COLO829 (cell line): ENCODE data around the gene ZNF775.

Source experiments
- DNase-seq: peaks from one replicate; pipeline ENCODE4 v3.0.0; 2012; ENCODE audit warnings: low spot score

ZNF775 gene

DNA sequence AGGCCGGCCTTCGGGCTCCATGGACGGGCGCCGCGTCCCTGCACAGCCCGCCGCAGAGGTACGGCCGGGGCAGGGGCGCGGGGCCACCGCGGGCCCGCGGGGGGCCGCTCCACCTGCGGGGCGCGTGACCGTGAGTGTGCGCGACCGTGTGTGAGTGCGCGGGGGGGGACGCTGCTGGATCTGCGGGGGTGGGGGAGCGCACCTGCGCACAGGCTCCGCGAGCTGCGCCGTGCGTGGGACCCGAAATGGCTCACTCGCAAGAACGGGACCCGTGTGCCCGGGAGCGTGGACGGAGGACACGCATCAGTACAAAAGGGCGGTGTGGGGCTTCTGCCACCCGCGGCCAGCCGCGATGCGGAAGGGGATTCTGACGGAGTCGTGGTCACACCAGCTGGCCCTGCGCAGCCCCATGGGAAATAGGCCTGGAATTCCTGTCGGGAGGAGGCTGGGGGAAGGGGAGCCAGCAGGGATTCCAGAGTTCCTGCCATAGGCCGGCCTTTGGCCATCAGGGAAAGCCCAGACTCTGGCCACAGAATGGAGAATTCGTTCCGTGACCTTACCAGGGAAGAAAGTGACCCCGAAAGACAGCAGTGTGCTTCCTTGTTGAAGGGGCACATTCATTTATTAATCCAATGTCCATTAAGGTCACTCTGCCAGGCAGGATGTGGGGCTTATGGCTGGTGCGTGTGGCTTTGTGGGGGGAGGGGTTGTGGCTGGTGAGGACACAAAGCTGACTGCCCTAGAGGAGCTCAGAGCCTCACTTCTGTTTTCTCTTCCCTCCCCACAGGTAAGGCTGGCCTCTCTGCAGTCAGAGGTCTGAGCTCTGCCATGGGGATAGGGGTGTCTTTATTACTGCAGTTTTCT is 10.0 kb upstream of the ZNF775 start:
- peak; percentile 75 for DNase-seq

DNA sequence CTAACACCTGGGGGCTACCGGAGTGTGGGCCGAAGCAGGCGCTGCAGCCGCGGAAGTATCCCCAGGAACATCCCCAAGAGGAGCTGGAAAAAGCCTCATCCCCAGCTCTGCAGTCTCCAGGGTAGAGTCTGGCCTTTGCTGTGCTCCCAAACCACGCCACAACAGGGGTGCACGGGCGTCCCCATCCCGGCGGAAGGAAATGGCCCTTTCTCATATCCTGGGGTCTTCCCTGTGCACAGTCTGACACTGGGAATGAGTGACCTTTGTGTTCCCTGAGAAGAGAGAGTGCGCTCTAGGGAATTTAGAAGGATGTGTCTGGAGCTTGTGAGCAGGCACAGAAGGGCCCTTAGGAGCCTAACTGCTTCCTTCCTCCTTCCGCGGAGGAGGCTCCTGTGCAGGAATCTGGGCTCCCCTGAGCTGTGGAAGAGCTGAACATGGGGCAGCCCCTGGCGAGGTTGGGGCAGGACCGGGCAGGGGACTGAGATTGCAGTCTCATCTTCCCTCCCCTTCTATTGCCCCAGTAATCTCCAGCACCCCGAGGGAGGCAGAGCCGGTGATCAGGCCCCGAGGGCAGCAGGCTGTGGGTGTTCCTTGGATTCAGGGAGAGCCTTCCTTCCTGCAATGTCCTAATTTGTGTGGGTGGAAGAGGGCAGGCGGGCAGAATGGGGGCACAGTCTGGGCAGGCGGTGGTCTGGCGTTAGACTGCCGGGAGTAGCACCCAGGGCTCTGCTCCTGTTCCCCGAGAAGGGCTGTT is 9.2 kb upstream of the ZNF775 start:
- DNase-seq, result no peak

DNA sequence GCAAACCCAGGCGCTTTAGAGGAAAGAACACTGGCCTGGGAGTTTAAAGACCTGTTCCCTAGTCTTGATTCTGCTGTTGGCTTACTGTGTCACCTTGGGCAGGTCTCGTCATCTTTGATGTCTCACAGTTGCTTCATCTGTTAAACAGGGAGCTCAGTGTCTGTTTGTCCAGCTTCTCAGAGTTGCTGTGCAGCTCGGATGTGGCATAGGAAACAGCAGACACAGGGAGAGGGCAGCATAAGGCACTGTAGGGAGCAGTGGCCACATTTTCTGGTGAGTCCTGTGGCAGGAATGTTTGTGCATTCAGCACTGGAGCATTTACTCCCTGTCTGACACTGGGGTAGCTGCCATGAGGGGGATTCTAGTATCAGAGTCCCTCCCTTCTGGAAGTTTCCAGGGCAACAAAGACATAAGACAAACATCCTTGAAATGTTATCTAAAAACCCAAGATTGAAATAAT is 8.5 kb upstream of the ZNF775 start:
- DNase-seq, result no peak

DNA sequence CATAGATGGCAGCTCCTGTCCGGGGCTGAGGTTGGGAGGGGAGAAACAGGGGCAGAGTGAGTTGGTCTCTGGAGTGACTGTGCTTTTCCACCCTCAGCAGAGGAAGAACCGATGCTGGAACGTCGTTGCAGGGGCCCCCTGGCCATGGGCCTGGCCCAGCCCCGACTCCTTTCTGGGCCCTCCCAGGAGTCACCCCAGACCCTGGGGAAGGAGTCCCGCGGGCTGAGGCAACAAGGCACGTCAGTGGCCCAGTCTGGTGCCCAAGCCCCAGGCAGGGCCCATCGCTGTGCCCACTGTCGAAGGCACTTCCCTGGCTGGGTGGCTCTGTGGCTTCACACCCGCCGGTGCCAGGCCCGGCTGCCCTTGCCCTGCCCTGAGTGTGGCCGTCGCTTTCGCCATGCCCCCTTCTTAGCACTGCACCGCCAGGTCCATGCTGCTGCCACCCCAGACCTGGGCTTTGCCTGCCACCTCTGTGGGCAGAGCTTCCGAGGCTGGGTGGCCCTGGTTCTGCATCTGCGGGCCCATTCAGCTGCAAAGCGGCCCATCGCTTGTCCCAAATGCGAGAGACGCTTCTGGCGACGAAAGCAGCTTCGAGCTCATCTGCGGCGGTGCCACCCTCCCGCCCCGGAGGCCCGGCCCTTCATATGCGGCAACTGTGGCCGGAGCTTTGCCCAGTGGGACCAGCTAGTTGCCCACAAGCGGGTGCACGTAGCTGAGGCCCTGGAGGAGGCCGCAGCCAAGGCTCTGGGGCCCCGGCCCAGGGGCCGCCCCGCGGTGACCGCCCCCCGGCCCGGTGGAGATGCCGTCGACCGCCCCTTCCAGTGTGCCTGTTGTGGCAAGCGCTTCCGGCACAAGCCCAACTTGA is 7.8 kb upstream of the ZNF775 start:
- DNase-seq, result no peak

DNA sequence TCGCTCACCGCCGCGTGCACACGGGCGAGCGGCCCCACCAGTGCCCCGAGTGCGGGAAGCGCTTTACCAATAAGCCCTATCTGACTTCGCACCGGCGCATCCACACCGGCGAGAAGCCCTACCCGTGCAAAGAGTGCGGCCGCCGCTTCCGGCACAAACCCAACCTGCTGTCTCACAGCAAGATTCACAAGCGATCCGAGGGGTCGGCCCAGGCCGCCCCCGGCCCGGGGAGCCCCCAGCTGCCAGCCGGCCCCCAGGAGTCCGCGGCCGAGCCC is 7.2 kb upstream of the ZNF775 start:
- no peak for DNase-seq

DNA sequence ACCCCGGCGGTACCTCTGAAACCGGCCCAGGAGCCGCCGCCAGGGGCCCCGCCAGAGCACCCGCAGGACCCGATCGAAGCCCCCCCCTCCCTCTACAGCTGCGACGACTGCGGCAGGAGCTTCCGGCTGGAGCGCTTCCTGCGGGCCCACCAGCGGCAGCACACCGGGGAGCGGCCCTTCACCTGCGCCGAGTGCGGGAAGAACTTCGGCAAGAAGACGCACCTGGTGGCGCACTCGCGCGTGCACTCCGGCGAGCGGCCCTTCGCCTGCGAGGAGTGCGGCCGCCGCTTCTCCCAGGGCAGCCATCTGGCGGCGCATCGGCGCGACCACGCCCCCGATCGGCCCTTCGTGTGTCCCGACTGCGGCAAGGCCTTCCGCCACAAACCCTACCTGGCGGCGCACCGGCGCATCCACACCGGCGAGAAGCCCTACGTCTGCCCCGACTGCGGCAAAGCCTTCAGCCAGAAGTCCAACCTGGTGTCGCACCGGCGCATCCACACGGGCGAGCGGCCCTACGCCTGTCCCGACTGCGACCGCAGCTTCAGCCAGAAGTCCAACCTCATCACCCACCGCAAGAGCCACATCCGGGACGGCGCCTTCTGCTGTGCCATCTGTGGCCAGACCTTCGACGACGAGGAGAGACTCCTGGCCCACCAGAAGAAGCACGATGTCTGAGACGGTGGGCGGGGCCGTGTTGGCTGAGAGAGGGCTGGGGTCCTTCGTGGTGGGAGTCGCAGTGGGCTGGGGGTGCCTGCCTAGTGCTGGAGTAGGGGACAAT is 6.7 kb upstream of the ZNF775 start:
- DNase-seq, result no peak

DNA sequence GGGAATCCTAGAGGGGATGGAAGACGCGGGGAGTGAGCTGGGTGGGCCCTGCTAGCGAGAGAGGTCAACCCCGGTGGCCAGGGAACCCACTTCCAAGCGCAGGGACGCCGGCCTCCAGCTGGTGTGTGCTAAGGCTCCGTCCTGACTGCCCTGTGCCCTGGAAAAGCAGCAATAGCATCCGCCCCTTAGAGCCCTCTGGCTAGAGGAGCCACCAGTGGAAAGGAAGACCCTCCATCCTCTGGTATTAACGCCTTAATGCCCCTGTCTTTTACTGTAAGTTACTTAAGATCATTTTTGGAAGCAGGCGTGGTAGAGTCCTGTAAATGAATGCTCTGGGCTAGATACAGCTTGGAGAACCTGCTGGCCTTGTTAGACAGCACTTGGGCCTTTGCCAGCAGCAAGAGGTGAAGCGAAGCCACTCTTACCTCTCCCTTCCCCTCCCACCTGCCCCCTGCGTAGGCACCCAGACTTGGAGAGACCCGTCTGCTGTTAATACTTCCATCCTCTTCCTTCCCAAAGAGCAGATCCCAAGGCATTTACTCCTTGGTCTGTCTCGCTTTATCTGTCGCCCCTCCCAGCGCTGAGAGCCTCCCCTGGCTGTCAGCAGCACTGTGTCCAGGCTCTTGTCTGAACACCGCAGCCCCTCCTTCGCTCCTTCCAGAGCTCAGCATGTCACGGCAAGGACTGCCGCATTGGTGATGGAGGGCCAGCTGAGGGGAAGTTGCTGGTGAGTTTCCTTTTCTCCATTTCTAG is 5.9 kb upstream of the ZNF775 start:
- DNase-seq, result no peak

DNA sequence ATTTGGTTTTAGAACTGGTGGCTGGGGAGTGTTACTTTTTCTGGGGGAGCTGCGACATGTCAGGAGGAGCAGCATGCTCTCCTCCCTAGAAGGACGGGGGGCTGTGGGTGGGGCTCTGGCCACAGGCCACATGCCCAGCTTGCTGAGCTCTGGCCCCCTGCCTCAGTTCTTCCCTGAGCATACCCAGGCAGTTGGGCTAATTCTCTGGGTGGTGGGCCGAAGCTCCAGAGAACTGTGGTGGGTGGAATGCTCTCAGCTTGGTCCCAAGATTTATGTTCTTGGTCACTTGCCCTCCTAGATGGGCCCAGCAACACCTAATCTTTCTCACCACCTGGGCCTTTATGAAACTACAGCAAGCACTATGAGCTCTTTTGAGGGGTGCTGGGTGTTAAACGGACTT is 5.1 kb upstream of the ZNF775 start:
- no peak for DNase-seq

DNA sequence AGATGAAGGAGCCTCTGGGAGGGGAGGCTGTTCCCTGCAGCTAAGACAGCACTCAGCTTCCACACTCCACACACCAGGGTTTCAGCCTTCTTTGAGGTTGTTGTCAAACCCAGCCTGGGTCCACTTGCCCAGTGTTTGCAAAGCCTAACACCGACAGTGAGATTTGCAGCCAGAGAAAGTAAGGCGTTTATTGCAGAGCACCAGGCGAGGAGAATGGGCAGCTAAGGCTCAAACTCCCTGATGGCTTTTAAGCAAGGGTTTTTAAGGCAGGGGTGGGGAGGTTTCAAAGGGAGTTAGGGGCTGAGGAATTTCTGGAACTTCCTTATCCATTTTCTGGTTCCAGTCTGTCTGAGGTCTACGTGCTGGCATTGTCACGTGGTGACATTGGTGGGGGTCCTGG is 4.7 kb upstream of the ZNF775 start:
- no peak for DNase-seq

DNA sequence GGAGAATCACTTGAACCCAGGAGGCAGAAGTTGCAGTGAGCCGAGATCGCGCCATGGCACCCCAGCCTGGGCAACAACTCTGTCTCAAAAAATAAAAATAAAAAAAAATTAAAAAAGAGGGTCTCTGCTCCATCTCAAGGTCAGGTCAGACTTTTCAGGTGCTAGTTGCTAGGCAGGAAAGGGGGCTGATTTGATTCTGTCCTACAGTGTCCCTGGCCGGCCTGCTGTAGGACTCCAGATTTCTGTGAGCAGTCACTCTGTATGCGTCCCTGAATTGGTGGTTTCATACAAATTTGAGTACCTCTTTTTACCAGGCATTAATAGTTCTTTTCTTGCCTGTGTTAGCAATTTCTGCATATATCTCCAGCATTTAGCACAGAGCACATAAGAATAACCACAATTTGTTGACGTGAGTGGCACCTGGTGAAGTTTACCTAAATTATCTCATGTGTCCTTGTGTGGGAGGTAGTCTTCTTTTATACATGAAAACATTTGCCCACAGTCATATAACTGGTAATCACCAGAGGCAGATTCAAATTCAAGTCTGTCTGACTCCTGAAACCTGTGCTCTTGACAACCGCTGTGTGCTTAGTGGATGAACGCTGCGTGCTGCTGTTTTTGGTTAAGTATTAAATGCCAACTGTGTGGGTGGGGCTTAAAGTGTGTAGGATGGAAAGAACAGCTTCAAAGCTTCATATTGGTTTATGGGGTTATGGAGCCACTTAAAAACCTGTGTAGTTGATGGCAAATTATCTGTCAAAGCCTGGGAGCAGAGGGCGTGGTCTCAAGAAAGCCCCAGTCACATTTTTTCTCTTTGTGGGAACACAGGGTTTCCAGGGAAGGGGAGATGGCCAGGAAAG is 3.2 kb upstream of the ZNF775 start:
- no peak for DNase-seq

DNA sequence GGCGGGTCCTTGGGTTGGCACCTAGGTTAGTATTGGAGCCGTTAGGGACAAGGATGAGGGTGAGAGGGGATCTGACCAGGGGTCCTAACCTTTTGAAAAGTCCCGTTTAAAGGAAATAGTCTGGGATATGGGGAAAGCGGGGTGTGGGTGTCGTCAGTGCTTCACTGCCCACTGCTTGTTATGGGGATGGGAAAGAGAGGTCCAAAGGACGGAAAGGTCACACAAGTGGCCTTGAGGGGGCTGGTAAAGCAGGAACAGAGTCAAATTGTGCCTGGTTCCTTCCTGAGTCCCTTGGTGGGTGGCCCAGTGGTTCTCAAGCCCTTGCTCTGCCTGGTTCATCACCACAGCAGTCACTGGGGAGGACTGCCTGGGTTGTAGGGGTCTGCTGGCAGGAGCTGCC is 2.6 kb upstream of the ZNF775 start:
- no peak for DNase-seq

DNA sequence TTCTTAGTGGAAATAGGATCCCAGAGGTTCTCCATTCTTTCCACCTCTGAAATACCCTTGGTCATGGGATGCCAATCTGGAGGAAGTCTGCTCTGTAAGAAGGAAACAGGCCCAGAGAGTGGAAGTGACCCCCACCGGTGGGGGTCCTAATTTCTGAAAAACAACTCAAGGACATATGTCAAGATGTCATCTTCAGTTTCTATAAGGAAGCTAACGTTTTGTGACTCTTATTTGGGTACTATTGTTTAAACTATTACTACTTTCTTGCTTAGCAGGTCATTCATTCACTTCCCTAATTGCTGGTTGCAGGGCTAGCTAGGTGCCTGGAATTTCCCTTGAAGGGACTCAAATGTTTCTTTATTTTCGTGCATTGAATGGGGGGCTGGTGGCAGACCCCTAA is 1.9 kb upstream of the ZNF775 start:
- no peak for DNase-seq

DNA sequence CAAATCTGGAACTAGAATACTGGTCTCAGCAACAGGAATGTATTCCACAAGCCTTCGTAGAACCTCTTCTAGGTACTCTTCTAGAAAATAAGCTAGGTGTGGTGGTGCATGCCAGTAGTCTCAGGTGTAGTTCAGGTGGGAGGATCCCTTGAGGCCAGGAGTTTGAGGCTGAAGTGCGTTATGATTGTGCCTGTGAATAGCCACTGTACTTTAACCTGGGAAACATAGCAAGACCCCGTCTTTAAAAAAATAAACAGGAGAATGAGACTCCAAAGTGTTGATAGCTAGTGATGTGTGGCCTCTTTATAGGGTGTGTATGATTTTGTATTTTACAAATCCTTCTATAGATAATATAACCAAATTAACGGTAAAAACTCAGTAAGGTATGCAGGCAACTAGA is 1.5 kb upstream of the ZNF775 start:
- DNase-seq, result no peak

DNA sequence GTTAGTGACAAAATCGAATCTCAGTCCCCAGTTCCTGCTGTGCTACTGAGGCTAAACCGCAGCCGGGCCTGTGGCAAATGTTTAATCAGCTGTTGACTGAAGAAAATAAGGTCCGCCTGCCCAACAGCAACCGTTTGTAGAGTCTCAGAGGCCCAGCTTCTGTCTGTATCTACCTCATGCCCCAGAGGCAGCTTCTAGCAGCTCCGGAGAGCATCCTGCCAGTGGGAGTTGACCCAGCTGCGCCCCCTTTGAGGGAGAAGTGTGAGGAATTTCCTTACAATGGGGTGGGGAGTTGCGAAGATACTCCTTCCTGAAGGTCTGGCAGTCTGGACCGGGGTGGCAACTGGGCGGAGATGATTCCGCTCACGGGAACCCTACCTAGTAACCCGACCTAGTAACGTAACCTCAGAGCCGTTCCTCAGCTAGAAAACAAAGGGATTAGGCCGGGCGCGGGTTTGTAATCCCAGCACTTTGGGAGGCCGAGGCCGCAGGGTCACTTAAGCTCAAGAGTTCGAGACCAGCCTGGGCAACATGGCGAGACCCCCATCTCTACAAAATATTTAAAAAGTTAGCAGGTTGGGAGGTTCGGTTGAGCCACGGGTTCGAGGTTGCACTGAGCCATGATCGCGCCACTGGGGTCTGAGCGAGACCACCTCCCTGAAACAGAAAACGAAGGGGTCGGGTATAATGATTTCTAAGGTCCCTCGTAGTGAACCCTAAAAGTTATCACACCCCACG is 846 bp upstream of the ZNF775 start:
- DNase-seq, result no peak

DNA sequence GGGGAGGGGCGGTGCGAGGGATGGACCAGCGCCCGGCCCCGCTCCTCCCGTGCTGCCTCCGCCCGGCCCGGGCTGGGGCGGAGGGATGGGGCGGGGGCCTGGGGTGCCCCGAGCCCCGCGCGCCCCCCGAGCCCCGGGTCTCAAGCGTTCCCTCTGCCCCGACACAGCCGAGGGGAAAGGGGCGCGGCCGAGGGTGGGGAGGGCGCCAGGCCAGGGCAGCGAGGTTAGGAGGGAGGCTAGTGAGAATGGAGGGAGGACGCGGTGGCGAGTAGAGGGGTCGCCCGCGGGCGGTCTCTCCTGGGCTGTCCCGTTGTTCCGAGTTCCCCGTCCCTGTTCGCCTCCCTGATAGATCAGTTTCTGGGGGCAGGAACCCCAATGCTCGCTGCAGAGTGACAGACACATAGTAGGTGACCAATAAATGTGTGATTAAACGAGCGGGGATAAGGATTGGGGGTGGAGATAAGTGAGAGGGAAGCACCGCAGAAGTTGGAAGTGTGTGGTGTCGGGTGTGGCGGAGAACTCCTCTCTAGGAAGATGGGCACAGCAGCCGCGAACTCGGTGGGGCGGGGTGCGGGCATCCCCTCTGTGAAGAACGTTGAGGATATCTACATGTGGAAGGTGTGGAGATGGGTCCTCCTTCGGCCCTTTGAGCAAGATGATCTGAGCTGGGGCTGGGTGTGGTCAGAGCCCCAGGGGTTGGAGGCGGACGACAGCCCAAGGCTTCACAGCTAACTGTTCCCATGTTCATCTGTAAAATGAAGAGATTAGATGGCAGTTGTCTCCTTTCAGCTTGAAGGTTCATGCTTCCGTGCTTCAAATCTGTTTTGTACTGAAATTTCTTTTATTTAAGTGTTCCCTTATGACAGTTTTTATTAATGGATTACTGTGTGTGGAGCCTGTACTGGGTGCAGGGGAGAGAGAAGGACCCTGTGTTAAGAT is 580 bp downstream of the ZNF775 start:
- no peak for DNase-seq

DNA sequence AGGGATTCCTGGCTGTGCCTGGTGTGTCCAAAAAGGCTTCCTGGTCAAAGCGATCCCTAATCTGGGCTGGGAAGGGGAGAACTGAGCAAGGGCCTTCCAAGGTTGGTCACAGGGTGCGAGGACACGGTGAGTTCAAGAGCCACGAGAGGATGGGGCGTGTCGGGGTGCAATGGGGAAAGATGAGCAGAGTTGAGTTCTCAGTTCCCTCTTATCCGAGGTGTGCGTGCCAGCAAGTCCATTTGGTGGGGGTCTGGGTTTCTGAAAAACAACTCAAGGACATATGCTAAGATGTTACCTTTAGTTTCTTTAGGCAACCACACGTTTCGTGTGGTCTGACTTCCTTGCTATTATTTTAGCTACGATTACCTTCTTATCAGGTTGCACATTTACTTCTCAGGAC is 1.3 kb downstream of the ZNF775 start:
- no peak for DNase-seq

DNA sequence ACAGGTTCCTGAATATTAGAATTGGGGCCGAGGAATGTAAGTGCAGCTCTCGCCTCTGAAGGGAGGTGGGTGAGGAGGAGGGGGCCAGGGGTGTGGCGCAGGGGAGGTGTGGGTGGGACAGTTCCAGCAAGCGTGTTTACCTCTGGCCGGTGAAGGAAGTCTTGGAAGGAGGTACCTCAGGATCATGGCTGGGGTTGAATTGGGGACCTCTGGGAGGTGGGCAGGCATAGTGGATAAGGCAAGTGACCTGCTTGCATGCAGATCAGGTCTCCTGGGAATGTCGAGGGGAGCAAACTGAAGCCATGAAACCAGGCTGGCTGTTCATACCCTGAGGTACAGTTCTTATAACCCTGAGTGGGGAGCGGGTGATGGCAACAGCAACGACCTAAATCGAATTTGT is 2.0 kb downstream of the ZNF775 start:
- no peak for DNase-seq

DNA sequence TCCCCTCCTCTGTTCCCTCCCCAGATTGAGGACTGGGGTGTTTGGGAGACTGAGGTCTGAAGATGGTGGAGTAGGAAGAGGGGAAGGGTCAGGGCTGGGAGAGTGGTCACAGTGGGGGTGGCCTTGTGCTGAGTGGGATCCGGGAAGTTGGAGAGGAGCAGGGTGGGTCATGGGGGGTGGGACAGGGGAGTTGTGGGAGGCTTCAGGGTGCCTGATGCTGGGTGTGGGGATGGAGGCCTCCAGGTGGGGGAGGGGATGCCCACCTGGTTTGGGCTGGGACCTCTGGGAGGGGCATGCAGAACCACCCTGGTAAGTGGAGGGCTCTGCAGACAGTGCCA is 2.6 kb downstream of the ZNF775 start:
- DNase-seq, result no peak
